ENCODE data around the gene ESYT2. TPM values are rescaled to one million over a fixed set of nuclear protein-coding genes. Genes with fewer than 3 reads are reported as not detected.
A peak's percentile ranks its signal among the peaks of the same experiment; 100 is the strongest.
"Not testable (repeated sequence)": the region's sequence is repeated elsewhere in the genome, so short reads cannot be mapped to it uniquely, and the experiment has no call there.

The ESYT2 gene
- total RNA-seq, 1 donor from 2014 or later = 103 TPM

DNA sequence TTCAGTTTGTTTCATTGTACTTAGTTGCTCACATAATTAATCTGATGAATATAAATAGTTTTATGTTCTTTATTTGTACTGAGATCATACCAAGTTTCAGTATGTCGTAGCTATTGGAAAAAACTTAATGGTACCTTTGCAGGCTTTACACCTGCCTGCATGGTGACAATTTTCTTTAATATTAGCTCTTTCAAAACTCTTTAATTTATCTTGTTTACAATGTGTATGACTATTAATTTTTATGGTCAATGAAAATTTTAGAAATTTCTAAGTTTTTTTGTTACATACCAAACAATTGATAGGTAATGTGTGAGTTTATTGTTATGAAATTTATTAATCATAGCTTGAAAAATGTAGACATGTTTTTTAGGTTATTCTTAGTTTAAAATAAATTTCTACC lies 31.1 kb upstream of the ESYT2 start:
- intact Hi-C loops (cut with DNase I) = no loop called here
- ATAC-seq (no peak), DNase-seq (ENCODE audit: low spot score) (no peak)

GRCh38 chr7:158858592-158859503 lies 29.5 kb upstream of the ESYT2 start:
- DNase-seq (ENCODE audit: low spot score) (no peak), ATAC-seq (no peak)
- intact Hi-C loops (cut with DNase I) = no loop called here

DNA sequence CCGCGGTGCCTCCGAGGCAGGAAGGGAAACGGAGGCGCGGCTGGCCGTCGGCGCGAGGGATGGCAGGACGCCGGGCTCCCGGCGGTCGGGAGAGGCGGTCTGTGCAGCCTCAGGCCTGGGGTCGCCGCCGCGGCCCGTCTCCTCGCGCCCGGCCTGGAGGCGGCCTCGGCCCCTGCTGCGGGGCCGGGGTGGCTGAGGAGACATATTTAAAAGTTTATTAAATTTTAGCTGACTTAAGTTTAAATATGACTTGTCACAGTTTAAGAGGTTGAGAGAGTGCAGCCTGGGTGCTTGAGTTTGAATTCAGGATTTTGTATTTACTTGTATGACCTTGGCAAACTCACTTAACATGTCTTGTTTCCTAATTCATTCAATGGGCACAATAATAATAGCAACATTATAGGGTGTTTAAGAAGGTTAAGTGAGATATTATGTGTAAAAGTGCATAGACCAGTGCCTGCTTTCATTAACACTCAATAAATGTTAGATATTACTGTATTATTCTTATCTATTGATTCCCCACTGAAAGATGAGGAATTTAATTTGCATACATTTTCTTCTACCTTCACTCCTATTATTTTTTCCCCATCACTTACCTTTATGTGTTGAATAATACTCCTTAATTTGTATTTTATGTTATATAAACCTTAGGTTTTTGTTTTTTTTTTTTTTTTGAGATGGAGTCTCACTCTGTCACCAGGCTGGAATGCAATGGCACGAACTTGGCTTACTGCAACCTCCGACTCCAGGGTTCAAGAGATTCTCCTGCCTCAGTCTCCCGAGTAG lies 27.8 kb upstream of the ESYT2 start:
- DNase-seq (ENCODE audit: low spot score) (no peak), ATAC-seq (no peak)
- intact Hi-C loops (cut with DNase I) = no loop called here

GRCh38 chr7:158854681-158855081 lies 25.4 kb upstream of the ESYT2 start:
- intact Hi-C loops (cut with DNase I) = no loop called here
- ATAC-seq (no peak), DNase-seq (ENCODE audit: low spot score) (peak; percentile 55)

DNA sequence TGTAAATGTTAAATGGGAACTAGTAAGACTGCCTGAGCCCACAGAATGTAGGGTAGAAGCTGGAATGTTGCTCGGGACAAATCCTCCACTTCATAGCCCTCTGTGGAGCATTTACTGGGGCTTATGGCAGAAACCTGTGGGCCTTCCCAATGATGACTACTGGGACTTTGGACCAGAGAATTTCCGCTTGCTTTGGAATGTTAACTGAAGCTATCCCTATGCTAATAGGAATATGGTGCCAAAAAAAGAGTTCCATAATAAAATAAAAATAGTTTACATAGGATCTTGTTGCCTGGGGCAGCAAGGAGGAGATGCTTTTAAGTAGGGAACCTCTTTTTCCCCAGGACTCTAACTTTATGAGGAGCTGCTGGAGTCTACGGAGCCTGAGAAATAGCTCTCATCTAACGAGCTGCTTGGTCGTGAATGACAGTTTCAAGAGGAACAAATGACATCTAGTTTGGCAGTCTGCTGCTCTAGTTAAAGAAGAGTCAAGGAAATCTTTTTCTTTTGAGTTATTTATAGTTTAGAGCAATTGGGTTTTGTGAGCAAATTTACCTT lies 21.3 kb upstream of the ESYT2 start:
- intact Hi-C loops (cut with DNase I) = no loop called here
- DNase-seq (ENCODE audit: low spot score) (no peak), ATAC-seq (no peak)

DNA sequence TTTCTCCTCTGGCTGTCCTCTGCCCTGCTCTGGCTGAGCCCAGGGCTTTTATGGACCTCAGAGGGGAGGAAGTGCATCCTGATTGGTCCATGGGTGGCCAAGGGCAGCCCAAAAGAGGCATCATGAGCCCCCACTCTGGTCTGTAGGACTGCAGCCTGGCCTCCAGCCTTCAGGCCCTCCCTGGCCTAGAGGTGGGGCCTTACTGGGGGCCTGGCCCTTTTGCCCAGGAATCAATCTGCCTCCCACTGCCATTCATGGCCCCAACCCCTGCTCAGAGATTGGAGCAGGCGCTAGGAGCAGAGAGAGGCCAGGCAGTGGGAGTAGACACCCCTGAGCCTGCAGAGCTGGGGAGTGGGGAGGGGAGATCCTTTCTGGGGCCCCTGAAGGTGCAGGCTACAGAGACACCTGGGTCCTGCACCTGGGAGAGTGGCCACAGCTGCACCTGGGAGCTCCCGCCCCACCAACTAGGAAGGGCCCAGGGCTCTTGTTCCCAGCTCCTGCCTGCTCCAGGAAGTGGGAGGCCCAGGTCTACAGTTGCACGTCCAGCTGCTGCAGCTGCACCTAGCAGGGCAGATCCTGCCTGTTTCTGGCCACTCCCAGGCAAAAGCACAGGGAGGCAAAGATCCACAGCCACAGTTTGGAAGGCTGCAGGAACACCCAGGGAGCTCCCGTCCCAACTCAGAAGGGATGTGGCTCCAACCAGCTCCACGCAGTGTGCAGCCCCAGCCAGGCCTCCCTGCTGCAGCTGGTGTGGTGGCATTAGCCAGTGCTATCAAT lies 20.6 kb upstream of the ESYT2 start:
- ATAC-seq (no peak), DNase-seq (ENCODE audit: low spot score) (no peak)

GRCh38 chr7:158849442-158849767 lies 20.1 kb upstream of the ESYT2 start:
- intact Hi-C loops (cut with DNase I) = no loop called here
- no peak for DNase-seq (ENCODE audit: low spot score)
- ATAC-seq = no peak

More for the DNA sequence above, 20.6 kb upstream of the ESYT2 start:
- intact Hi-C loops (cut with DNase I) = no loop called here

- ATAC-seq (peak; percentile 74), DNase-seq (ENCODE audit: low spot score) (no peak)
- intact Hi-C loops (cut with DNase I) = no loop called here
These were observed 18.1 kb upstream of the ESYT2 start for GRCh38 chr7:158847451-158847866.

DNA sequence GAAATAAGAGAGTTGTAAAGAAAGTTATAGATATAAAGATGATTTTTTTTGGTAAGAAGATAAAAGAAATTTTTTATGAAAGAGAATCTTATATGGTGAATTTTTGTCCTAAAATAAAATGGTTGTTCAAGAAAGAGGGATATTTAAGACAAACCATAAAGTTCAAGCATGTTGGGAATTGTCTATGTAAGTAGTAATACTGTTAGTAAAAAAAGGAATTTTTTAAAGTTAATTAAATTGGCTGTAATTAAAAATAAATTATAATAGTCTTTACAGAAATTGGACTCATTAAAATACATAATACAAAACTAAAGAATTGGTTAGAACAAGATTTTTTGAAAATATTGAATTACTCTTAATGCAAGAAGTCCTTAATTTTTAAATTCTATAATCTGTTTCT lies 17.0 kb upstream of the ESYT2 start:
- intact Hi-C loops (cut with DNase I) = no loop called here
- no peak for ATAC-seq
- no peak for DNase-seq (ENCODE audit: low spot score)

DNA sequence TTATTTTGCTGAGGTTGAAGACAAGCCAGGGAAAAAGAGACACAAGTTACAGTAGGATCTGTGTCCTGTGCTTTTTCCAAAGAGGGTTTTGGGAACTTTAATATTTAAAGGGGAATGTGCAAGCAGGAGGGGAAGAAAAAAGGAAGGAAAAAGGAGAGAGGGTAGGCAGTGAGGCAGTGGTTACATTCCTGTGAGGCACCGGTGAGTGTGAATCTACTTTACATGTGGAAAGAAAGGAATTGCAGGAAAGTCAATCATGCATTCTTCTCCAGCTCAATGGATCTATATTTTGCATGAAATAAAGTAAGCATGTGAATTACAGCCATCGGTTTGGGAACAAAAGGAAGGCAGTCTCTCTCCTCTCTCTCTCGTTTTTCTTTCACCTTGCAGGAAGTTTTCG lies 14.5 kb upstream of the ESYT2 start:
- no peak for ATAC-seq
- DNase-seq (ENCODE audit: low spot score) = no peak
- intact Hi-C loops (cut with DNase I) = no loop called here

- ATAC-seq = no peak
- DNase-seq (ENCODE audit: low spot score) = no peak
- intact Hi-C loops (cut with DNase I) = no loop called here
These were observed 13.2 kb upstream of the ESYT2 start for GRCh38 chr7:158842486-158842885.

DNA sequence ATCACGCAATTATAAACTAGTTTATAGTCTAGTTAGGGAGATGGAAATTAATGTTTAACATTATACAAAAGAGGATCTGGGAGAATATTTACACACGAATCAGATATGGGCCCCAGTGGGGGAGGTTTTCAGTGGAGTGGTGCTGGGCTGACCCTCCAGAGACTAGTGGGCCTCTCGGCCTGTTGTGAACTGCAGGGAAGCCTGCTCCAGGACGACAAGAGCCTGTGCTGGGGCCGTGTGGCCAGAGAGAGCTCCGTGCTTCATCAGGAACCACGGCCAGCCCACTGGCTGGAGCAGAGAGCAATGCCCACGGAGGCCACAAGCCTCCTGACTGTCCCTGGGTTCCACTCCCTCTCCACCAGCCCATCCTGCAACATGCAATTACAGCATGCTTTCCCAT lies 11.3 kb upstream of the ESYT2 start:
- no peak for DNase-seq (ENCODE audit: low spot score)
- no peak for ATAC-seq
- intact Hi-C loops (cut with DNase I) = no loop called here

GRCh38 chr7:158839177-158839576 lies 9.9 kb upstream of the ESYT2 start:
- ATAC-seq; DNase-seq (ENCODE audit: low spot score); intact Hi-C loops (cut with DNase I): not testable (repeated sequence)

- no peak for ATAC-seq
- intact Hi-C loops (cut with DNase I) = no loop called here
These were observed 8.7 kb upstream of the ESYT2 start for GRCh38 chr7:158837790-158838637.

GRCh38 chr7:158836692-158837091 lies 7.4 kb upstream of the ESYT2 start:
- ATAC-seq = no peak
- intact Hi-C loops (cut with DNase I) = no loop called here
- no peak for DNase-seq (ENCODE audit: low spot score)

More at GRCh38 chr7:158837790-158838637, 8.7 kb upstream of the ESYT2 start:
- no peak for DNase-seq (ENCODE audit: low spot score)

- DNase-seq (ENCODE audit: low spot score) = no peak
- intact Hi-C loops (cut with DNase I) = no loop called here
These were observed 5.8 kb upstream of the ESYT2 start for GRCh38 chr7:158834878-158835784.

GRCh38 chr7:158832994-158833393 lies 3.7 kb upstream of the ESYT2 start:
- no peak for DNase-seq (ENCODE audit: low spot score)
- no peak for ATAC-seq
- intact Hi-C loops (cut with DNase I) = no loop called here

More at GRCh38 chr7:158834878-158835784, 5.8 kb upstream of the ESYT2 start:
- no peak for ATAC-seq
